Trophoblast cell (in vitro differentiated cells and primary cell): Measurements from ENCODE around the gene BPIFB4.

Experiments
- DNase-seq, 2 donors: peaks; one replicate each; pipeline ENCODE4 v3.0.0-alpha.2; 2016
- H2AFZ ChIP-seq: 2 replicates; pipeline ENCODE4 v1.6.1; 2013; ENCODE audit warnings: low read length, moderate library complexity, mild to moderate bottlenecking; ENCODE audit not compliant: insufficient read depth, poor library complexity
- H2AK5ac ChIP-seq: 2 replicates; pipeline ENCODE4 v1.6.1; 2013; ENCODE audit warnings: mild to moderate bottlenecking, low read length
- H2BK120ac ChIP-seq: 2 replicates; pipeline ENCODE4 v1.6.1; 2013; ENCODE audit warnings: low read length, mild to moderate bottlenecking, moderate library complexity; ENCODE audit not compliant: insufficient read depth, poor library complexity
- H2BK12ac ChIP-seq: 2 replicates; pipeline ENCODE4 v1.6.1; 2013; ENCODE audit warnings: mild to moderate bottlenecking, low read length, moderate library complexity
- H2BK5ac ChIP-seq: 2 replicates; pipeline ENCODE4 v1.6.1; 2013; ENCODE audit warnings: low read length, low read depth, moderate library complexity, mild to moderate bottlenecking; ENCODE audit not compliant: poor library complexity
- H3K14ac ChIP-seq: 2 replicates; pipeline ENCODE4 v1.6.1; 2013; ENCODE audit warnings: mild to moderate bottlenecking, low read length
- H3K18ac ChIP-seq: 2 replicates; pipeline ENCODE4 v1.6.1; 2013; ENCODE audit warnings: mild to moderate bottlenecking, low read length
- H3K23ac ChIP-seq: 2 replicates; pipeline ENCODE4 v1.6.1; 2013; ENCODE audit warnings: low read length
- H3K27ac ChIP-seq: 2 replicates; pipeline ENCODE4 v1.5.1; 2013; ENCODE audit warnings: low read depth, mild to moderate bottlenecking, inconsistent platforms, low read length, moderate library complexity
- H3K27me3 ChIP-seq: 2 replicates; pipeline ENCODE4 v1.6.1; 2013; ENCODE audit warnings: inconsistent platforms, mild to moderate bottlenecking, low read length, moderate library complexity; ENCODE audit not compliant: insufficient read depth
- H3K36me3 ChIP-seq, 2 experiments: 1 replicate in 1 of 2; 2 replicates in 1 of 2; pipeline ENCODE4 v1.6.1; 2013; ENCODE audit warnings: low read length in 2 of 2, mild to moderate bottlenecking in 2 of 2, moderate library complexity in 1 of 2; ENCODE audit not compliant: insufficient read depth in 2 of 2, control insufficient read depth in 1 of 2
- H3K4ac ChIP-seq: 2 replicates; pipeline ENCODE4 v1.6.1; 2013; ENCODE audit warnings: low read depth, mild to moderate bottlenecking, low read length, moderate library complexity
- H3K4me1 ChIP-seq, 2 experiments: 1 replicate in 1 of 2; 2 replicates in 1 of 2; pipeline ENCODE4 v1.6.1; 2013; ENCODE audit warnings: low read length in 2 of 2, mild to moderate bottlenecking in 2 of 2, moderate library complexity in 1 of 2; ENCODE audit not compliant: insufficient read depth in 2 of 2, control insufficient read depth in 1 of 2
- H3K4me2 ChIP-seq: 2 replicates; pipeline ENCODE4 v1.6.1; 2013; ENCODE audit warnings: inconsistent platforms, mild to moderate bottlenecking, low read length, moderate library complexity
- H3K4me3 ChIP-seq: 2 replicates; pipeline ENCODE4 v1.5.1; 2013; ENCODE audit warnings: mild to moderate bottlenecking, low read depth, low read length, inconsistent platforms
- H3K79me1 ChIP-seq: one replicate; pipeline ENCODE4 v1.6.1; 2013; ENCODE audit warnings: low read length
- H3K79me2 ChIP-seq: 2 replicates; pipeline ENCODE4 v1.6.1; 2013; ENCODE audit warnings: low read length, mild to moderate bottlenecking; ENCODE audit not compliant: control insufficient read depth, insufficient read depth, poor library complexity
- H3K9ac ChIP-seq: 2 replicates; pipeline ENCODE4 v1.6.1; 2013; ENCODE audit warnings: mild to moderate bottlenecking, low read length
- H3K9me3 ChIP-seq: 2 replicates; pipeline ENCODE4 v1.6.1; 2013; ENCODE audit warnings: low read depth, mild to moderate bottlenecking, control low read depth, inconsistent platforms, low read length; ENCODE audit not compliant: insufficient read depth
- H4K12ac ChIP-seq: 2 replicates; pipeline ENCODE4 v1.6.1; 2013; ENCODE audit warnings: low read depth, mild to moderate bottlenecking, low read length, moderate library complexity
- H4K8ac ChIP-seq: 2 replicates; pipeline ENCODE4 v1.6.1; 2013; ENCODE audit warnings: low read depth, mild to moderate bottlenecking, low read length, moderate library complexity
- H4K91ac ChIP-seq: one replicate; pipeline ENCODE4 v1.6.1; 2013; ENCODE audit warnings: low read depth, mild to moderate bottlenecking, low read length, moderate library complexity
- WGBS: extraction: QIAGEN DNeasy Blood & Tissue Kit; methylation state at CpG from one replicate; pipeline ENCODE4 v1.1.7; 2013; ENCODE audit warnings: missing lambda C conversion rate; ENCODE audit not compliant: insufficient read length, insufficient coverage; ENCODE audit errors: extremely low coverage; 5-methylcytosine and 5-hydroxymethylcytosine counted together

The BPIFB4 gene

DNA sequence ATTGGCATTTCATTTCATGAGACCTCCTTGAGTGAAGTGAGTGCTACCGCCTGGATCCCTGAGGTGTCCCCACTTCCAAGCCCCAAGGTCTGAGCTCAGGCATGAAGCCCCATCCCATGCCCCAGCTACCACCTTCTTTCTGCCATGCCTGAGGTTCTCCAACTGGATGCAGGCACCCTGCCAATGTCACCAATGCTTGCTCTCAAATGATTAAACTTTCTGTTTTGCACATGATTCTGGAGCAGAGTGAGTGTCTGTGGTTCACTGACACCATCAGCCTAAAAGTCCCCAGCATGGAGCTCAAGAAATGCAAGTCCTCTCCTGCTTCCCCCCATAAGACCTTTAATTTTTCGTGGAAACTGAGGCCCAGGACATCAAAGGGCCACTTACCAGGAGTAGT, 44.8 kb downstream of the BPIFB4 start:
- Histone ChIP-seq H3K27me3 (no peaks in the 10 kb centered on the region), H3K18ac (no peak overlapping the region), H3K79me1 (no peaks in the 10 kb centered on the region), H2BK120ac (no peak overlapping the region), H2BK12ac (no peak overlapping the region), H3K4me3 (no peak overlapping the region), H3K4me2 (no peak overlapping the region), H3K36me3 (no peaks in the 10 kb centered on the region), H3K79me2 (no peaks in the 10 kb centered on the region), H3K23ac (no peak overlapping the region), H2AFZ (no peak overlapping the region), H4K8ac (no peak overlapping the region), H3K9me3 (peaks cover 6% of the 10 kb centered on the region), H4K91ac (no peak overlapping the region), H3K4me1 (no peaks in the 10 kb centered on the region), H2BK5ac (no peak overlapping the region), H2AK5ac (no peak overlapping the region), H3K27ac (no peak overlapping the region), H3K14ac (no peak overlapping the region), H3K4ac (no peak overlapping the region), H3K9ac (peak overlapping the region; percentile 10), H4K12ac (no peak overlapping the region)
- no CpG with 5 or more reads among the region's 2 CpGs for WGBS
- no peak for DNase-seq

DNA sequence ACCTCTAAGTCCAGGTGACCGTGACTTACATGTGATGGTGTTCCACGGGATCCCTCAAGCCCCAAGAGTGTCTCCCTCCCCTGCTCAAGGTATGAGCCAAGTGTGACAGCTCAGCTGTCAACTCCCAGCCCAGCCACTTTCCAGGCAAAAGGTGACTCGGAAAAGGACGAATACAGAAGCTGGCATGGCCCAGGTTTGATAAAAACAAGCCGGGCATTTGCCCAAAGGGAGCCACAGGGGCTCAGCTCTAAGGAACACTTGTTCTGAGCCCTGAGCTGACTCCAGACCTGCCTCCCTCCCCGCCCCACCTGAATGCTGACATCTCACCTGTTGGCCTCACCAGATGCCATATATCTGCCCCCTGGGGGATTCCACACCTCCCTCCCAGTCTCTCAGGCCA, 45.6 kb downstream of the BPIFB4 start:
- Histone ChIP-seq H3K27me3 (no peaks in the 10 kb centered on the region), H3K9ac (no peak overlapping the region), H4K12ac (no peak overlapping the region), H3K79me1 (no peaks in the 10 kb centered on the region), H2BK5ac (no peak overlapping the region), H4K8ac (no peak overlapping the region), H2BK120ac (no peak overlapping the region), H3K27ac (no peak overlapping the region), H3K4ac (no peak overlapping the region), H4K91ac (no peak overlapping the region), H3K9me3 (peaks cover 6% of the 10 kb centered on the region), H3K4me2 (no peak overlapping the region), H2AK5ac (no peak overlapping the region), H3K4me3 (no peak overlapping the region), H3K18ac (no peak overlapping the region), H3K23ac (no peak overlapping the region), H3K14ac (no peak overlapping the region), H3K36me3 (no peaks in the 10 kb centered on the region), H3K4me1 (no peaks in the 10 kb centered on the region), H2AFZ (no peak overlapping the region), H2BK12ac (no peak overlapping the region), H3K79me2 (no peaks in the 10 kb centered on the region)
- no peak for DNase-seq
- WGBS = no CpG with 5 or more reads among the region's 6 CpGs

DNA sequence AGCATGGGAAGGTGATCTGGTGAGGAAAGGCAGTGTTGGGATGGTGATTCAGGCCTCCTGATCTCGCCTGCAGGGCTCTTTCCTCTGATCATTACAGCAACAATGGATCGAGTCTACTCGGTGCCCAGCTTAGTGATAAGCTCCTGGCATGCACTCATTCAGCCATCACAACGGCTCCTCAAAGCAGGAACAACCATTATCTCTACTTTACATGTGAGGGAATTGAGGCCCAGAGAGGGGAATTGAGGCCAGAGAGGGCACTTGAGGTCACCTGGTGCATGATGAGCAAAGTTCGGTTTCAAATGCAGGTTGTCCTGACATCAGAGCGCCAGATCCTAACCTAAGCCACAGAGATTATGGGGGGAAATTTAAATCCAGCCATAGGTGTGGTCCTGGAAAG, 46.5 kb downstream of the BPIFB4 start:
- no CpG with 5 or more reads among the region's 6 CpGs for whole genome bisulfite sequencing
- no peak overlapping the region for H3K4ac ChIP-seq
- H3K27me3 ChIP-seq = no peaks in the 10 kb centered on the region
- no peak overlapping the region for H4K12ac ChIP-seq
- H3K4me3 ChIP-seq = no peak overlapping the region
- no peak overlapping the region for H3K27ac ChIP-seq
- H3K23ac ChIP-seq = no peak overlapping the region
- no peak overlapping the region for H2AFZ ChIP-seq
- no peaks in the 10 kb centered on the region for H3K79me1 ChIP-seq
- H3K14ac ChIP-seq = no peak overlapping the region
- no peaks in the 10 kb centered on the region for H3K36me3 ChIP-seq
- DNase-seq = no peak
- no peak overlapping the region for H3K9ac ChIP-seq
- no peak overlapping the region for H2BK120ac ChIP-seq
- H3K79me2 ChIP-seq = no peaks in the 10 kb centered on the region
- peaks cover 6% of the 10 kb centered on the region for H3K9me3 ChIP-seq
- no peak overlapping the region for H4K8ac ChIP-seq
- H2BK5ac ChIP-seq = no peak overlapping the region
- H3K4me1 ChIP-seq = no peaks in the 10 kb centered on the region
- H4K91ac ChIP-seq = no peak overlapping the region
- no peak overlapping the region for H3K4me2 ChIP-seq
- H3K18ac ChIP-seq = no peak overlapping the region
- H2AK5ac ChIP-seq = no peak overlapping the region
- no peak overlapping the region for H2BK12ac ChIP-seq

DNA sequence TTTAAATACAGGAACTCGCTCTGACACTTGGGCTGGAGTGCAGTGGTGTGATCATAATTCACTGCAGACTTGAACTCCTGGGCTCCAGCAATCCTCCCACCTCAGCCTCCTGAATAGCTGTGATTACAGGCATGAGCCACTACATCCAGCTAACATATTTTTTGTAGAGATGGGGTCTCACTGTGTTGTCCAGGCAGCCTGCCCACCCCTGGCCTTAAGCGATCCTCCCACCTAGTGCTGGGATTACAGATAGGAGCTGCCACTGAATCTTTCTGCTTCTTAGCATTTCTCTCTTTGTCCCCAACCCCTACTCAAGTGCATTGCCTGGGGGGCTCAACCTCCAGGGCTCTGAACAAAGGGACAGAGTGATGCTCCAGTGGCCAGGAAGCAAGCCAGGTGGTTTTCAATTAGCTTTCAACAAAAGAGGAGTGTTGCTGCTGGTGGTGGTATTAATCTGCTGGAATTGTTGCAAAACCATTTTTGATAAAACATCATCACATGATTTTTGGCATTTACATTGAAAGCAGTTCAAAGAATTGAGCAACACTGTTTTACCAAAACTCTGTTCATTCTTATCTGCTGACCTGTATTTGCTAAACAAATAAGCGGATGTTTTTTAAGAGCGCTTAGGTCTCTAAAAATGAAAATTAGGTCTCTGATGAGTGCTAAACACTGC, 48.1 kb downstream of the BPIFB4 start:
- Histone ChIP-seq H3K4me2 (no peak overlapping the region), H4K91ac (no peak overlapping the region), H3K79me1 (no peaks in the 10 kb centered on the region), H4K8ac (no peak overlapping the region), H3K9ac (no peak overlapping the region), H2BK12ac (no peak overlapping the region), H2BK120ac (no peak overlapping the region), H3K4me1 (no peaks in the 10 kb centered on the region), H3K4ac (no peak overlapping the region), H3K27me3 (no peaks in the 10 kb centered on the region), H2BK5ac (no peak overlapping the region), H3K14ac (no peak overlapping the region), H2AK5ac (no peak overlapping the region), H4K12ac (no peak overlapping the region), H3K9me3 (peaks cover 5% of the 10 kb centered on the region), H3K79me2 (no peaks in the 10 kb centered on the region), H2AFZ (no peak overlapping the region), H3K36me3 (no peaks in the 10 kb centered on the region), H3K4me3 (no peak overlapping the region), H3K18ac (no peak overlapping the region), H3K27ac (no peak overlapping the region), H3K23ac (no peak overlapping the region)
- WGBS = no CpG with 5 or more reads among the region's 4 CpGs
- no peak for DNase-seq
